ENCODE results near the gene TMEM108.

DNA sequence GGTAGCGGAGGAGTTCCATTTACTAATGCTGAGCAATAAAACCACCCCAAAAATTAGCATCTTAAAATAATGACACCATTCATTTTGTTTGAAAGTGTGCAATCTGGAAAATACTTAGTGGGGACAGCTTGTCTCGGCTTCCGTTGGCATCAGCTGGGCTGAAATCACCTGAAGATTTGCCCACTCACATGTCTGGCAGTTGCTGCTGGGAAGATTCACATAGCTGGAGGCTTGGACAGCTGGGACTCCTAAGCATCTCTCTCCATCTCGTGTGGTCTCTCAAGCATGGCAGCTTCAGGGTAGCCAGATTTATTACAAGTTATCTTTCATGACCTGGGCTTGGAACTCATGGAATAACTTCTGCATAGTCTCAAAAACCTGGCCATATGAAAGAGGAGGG lies 323.2 kb downstream of the TMEM108 start:
- TF ChIP-seq SIN3A (IDR thresholded peaks at IDR 0.05; ENCODE audit: borderline replicate concordance, insufficient read depth, low read length) (no peak), REST (IDR thresholded peaks at IDR 0.05; ENCODE audit: insufficient read depth in 1 of 2, low read depth in 2 of 2, low read length in 2 of 2) (no peak), TAF1 (IDR thresholded peaks at IDR 0.05; ENCODE audit: borderline replicate concordance, insufficient read depth, low read length) (no peak)
